Vagina (tissue), 2 donors: ENCODE measurements around the gene LENG8.

Source experiments
- CTCF ChIP-seq, 3 experiments: fragments of 450-650 bp in 2 of 3; fragments of 200-600 bp in 1 of 3; sonication (generic) in 1 of 3; IDR thresholded peaks; one replicate each; pipeline ENCODE4 v1.5.1; 2017 to 2019; ENCODE audit warnings: antibody characterized with exemption in 3 of 3, mild to moderate bottlenecking in 2 of 3, moderate library complexity in 2 of 3
- POLR2A ChIP-seq, 2 donors: fragments of 450-650 bp; IDR thresholded peaks; one replicate each; pipeline ENCODE4 v1.6.1; 2017; ENCODE audit warnings: antibody characterized with exemption in 2 of 2, mild to moderate bottlenecking in 2 of 2, moderate library complexity in 2 of 2
- POLR2AphosphoS5 ChIP-seq, 2 donors: sonication (generic); formaldehyde crosslinking; IDR thresholded peaks; one replicate each; pipeline ENCODE4 v1.9.0; 2017; ENCODE audit warnings: antibody characterized with exemption in 2 of 2, mild to moderate bottlenecking in 2 of 2, low read depth in 1 of 2; ENCODE audit not compliant: insufficient read depth in 1 of 2

- TF ChIP-seq POLR2A (IDR thresholded peaks at IDR 0.05) (no peak), POLR2AphosphoS5 (IDR thresholded peaks at IDR 0.05; ENCODE audit: insufficient read depth in 1 of 2, low read depth in 1 of 2) (no peak), CTCF (IDR thresholded peaks at IDR 0.05) (no peak)
Measured at GRCh38 chr19:54426291-54426931, 22.6 kb upstream of the LENG8 start.
